Liver (tissue), 3 donors: ENCODE measurements around the gene CNKSR3.

Experiments used
- FOXA2 ChIP-seq: IDR thresholded peaks from 2 replicates; pipeline ENCODE4 v1.6.1; 2016; ENCODE audit warnings: antibody characterized with exemption
- HNF4G ChIP-seq: IDR thresholded peaks from 2 replicates; pipeline ENCODE4 v1.6.1; 2016; ENCODE audit warnings: antibody characterized with exemption
- JUND ChIP-seq, 2 donors: IDR thresholded peaks; 2 replicates each; pipeline ENCODE4 v1.6.1; 2016; ENCODE audit warnings: antibody characterized with exemption in 2 of 2
- SP1 ChIP-seq: IDR thresholded peaks from 2 replicates; pipeline ENCODE4 v1.6.1; 2018; ENCODE audit warnings: antibody characterized with exemption, mild to moderate bottlenecking
- TAF1 ChIP-seq: conservative IDR thresholded peaks from 2 replicates; pipeline ENCODE4 v1.6.1; 2016; ENCODE audit warnings: antibody characterized with exemption, mild to moderate bottlenecking
- YY1 ChIP-seq: IDR thresholded peaks from 2 replicates; pipeline ENCODE4 v1.6.1; 2016; ENCODE audit warnings: antibody characterized with exemption, mild to moderate bottlenecking
- TF ChIP-seq, protein P1 (sequence below): fragments of 150-350 bp; IDR thresholded peaks from 2 replicates; pipeline ENCODE4 v1.5.1; 2017; ENCODE audit warnings: improper control_type of control experiment, low read depth, low read length; ENCODE audit not compliant: missing input control
- TF ChIP-seq, protein P2 (sequence below): IDR thresholded peaks from 2 replicates; pipeline ENCODE4 v1.6.1; 2016; ENCODE audit warnings: antibody characterized with exemption
- TF ChIP-seq, protein P3 (sequence below): IDR thresholded peaks from 2 replicates; pipeline ENCODE4 v1.6.1; 2016; ENCODE audit warnings: antibody characterized with exemption, mild to moderate bottlenecking
- TF ChIP-seq, protein P4 (sequence below): IDR thresholded peaks from 2 replicates; pipeline ENCODE4 v1.6.1; 2016; ENCODE audit warnings: antibody characterized with exemption
- donor health status: healthy.
- donor health status: healthy.

DNA sequence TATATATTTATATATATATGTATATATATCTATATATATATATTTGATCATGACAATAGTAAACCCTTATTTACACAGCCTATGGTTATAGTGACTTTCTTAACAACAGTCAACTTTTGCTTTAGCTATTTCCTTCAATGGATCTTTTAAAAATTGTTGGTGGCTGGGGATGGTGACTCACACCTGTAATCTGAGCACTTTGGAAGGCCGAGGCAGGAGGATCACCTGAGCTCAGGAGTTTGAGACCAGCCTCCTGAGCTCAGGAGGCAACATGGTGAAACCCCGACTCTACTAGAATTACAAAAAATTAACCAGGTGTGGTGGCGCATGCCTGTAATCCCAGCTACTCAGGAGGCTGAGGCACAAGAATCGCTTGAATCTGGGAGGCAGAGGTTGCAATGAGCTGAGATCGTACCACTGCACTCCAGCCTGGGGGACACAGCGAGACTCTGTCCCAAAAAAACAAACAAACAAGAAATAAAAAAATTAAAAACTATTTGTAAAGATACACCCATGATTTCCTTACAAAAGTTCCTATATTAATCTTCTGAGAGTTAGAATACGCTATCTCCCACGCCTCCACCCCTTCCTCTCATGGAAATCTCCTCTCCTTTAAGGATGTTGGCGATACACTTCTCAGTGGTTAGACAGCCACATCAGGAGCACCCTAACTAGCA lies 29.2 kb upstream of the CNKSR3 start:
- TF ChIP-seq, protein P1, sequence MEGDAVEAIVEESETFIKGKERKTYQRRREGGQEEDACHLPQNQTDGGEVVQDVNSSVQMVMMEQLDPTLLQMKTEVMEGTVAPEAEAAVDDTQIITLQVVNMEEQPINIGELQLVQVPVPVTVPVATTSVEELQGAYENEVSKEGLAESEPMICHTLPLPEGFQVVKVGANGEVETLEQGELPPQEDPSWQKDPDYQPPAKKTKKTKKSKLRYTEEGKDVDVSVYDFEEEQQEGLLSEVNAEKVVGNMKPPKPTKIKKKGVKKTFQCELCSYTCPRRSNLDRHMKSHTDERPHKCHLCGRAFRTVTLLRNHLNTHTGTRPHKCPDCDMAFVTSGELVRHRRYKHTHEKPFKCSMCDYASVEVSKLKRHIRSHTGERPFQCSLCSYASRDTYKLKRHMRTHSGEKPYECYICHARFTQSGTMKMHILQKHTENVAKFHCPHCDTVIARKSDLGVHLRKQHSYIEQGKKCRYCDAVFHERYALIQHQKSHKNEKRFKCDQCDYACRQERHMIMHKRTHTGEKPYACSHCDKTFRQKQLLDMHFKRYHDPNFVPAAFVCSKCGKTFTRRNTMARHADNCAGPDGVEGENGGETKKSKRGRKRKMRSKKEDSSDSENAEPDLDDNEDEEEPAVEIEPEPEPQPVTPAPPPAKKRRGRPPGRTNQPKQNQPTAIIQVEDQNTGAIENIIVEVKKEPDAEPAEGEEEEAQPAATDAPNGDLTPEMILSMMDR, result no peak
- TF ChIP-seq SP1 (no peak), YY1 (no peak), HNF4G (no peak), JUND (IDR thresholded peaks at IDR 0.05) (no peak), TAF1 (no peak), FOXA2 (no peak)
- TF ChIP-seq, protein P2, sequence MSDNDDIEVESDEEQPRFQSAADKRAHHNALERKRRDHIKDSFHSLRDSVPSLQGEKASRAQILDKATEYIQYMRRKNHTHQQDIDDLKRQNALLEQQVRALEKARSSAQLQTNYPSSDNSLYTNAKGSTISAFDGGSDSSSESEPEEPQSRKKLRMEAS, result no peak
- TF ChIP-seq, protein P3, sequence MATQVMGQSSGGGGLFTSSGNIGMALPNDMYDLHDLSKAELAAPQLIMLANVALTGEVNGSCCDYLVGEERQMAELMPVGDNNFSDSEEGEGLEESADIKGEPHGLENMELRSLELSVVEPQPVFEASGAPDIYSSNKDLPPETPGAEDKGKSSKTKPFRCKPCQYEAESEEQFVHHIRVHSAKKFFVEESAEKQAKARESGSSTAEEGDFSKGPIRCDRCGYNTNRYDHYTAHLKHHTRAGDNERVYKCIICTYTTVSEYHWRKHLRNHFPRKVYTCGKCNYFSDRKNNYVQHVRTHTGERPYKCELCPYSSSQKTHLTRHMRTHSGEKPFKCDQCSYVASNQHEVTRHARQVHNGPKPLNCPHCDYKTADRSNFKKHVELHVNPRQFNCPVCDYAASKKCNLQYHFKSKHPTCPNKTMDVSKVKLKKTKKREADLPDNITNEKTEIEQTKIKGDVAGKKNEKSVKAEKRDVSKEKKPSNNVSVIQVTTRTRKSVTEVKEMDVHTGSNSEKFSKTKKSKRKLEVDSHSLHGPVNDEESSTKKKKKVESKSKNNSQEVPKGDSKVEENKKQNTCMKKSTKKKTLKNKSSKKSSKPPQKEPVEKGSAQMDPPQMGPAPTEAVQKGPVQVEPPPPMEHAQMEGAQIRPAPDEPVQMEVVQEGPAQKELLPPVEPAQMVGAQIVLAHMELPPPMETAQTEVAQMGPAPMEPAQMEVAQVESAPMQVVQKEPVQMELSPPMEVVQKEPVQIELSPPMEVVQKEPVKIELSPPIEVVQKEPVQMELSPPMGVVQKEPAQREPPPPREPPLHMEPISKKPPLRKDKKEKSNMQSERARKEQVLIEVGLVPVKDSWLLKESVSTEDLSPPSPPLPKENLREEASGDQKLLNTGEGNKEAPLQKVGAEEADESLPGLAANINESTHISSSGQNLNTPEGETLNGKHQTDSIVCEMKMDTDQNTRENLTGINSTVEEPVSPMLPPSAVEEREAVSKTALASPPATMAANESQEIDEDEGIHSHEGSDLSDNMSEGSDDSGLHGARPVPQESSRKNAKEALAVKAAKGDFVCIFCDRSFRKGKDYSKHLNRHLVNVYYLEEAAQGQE, result no peak
- TF ChIP-seq, protein P4, sequence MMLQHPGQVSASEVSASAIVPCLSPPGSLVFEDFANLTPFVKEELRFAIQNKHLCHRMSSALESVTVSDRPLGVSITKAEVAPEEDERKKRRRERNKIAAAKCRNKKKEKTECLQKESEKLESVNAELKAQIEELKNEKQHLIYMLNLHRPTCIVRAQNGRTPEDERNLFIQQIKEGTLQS, result no peak
